DOHH2 (cell line): Measurements from ENCODE around the gene DNPEP.

ENCODE experiments used
- H3F3A ChIP-seq: fragments of 200-600 bp; sonication (generic), shearing (Covaris generic); 2 replicates; pipeline ENCODE4 v1.6.0; 2016; ENCODE audit warnings: antibody characterized with exemption, mild to moderate bottlenecking; ENCODE audit not compliant: control insufficient read depth, insufficient read depth
- H3K27ac ChIP-seq: fragments of 200-600 bp; sonication (generic); 2 replicates; pipeline ENCODE4 v1.5.1; 2014; ENCODE audit warnings: low read depth, mild to moderate bottlenecking, low read length, moderate library complexity
- H3K27me3 ChIP-seq: fragments of 200-600 bp; sonication (generic); 2 replicates; pipeline ENCODE4 v1.6.1; 2014; ENCODE audit warnings: mild to moderate bottlenecking, low read length, mixed read lengths; ENCODE audit not compliant: control insufficient read depth
- H3K36me3 ChIP-seq: fragments of 200-600 bp; sonication (generic); 2 replicates; pipeline ENCODE4 v1.6.1; 2014; ENCODE audit warnings: mild to moderate bottlenecking, low read length, moderate library complexity, mixed read lengths; ENCODE audit not compliant: control insufficient read depth
- H3K4me1 ChIP-seq: fragments of 200-600 bp; sonication (generic); 2 replicates; pipeline ENCODE4 v1.6.1; 2014; ENCODE audit warnings: mild to moderate bottlenecking, low read length, mixed read lengths; ENCODE audit not compliant: control insufficient read depth
- H3K4me2 ChIP-seq: fragments of 200-600 bp; sonication (generic); 2 replicates; pipeline ENCODE4 v1.6.0; 2014; ENCODE audit warnings: mild to moderate bottlenecking, low read length, moderate library complexity
- H3K4me3 ChIP-seq: fragments of 200-600 bp; sonication (generic); 2 replicates; pipeline ENCODE4 v1.5.1; 2014; ENCODE audit warnings: mild to moderate bottlenecking, low read length, mixed read lengths
- H3K79me2 ChIP-seq: fragments of 200-600 bp; sonication (generic); 2 replicates; pipeline ENCODE4 v1.6.1; 2014; ENCODE audit warnings: mild to moderate bottlenecking, low read length, mixed read lengths; ENCODE audit not compliant: control insufficient read depth
- H3K9me2 ChIP-seq: fragments of 200-600 bp; sonication (generic); replicated peaks from 2 replicates; pipeline ENCODE4 v1.6.1; 2014; ENCODE audit warnings: mild to moderate bottlenecking, low read length, mixed read lengths; ENCODE audit not compliant: control insufficient read depth
- H3K9me3 ChIP-seq: fragments of 200-600 bp; sonication (generic); 2 replicates; pipeline ENCODE4 v1.6.1; 2014; ENCODE audit warnings: antibody characterized with exemption, low read length, mixed read lengths; ENCODE audit not compliant: control insufficient read depth, insufficient read depth
- H4K20me1 ChIP-seq: fragments of 200-600 bp; sonication (generic); 2 replicates; pipeline ENCODE4 v1.6.0; 2014; ENCODE audit warnings: low read depth, mild to moderate bottlenecking, antibody characterized with exemption, low read length, moderate library complexity; ENCODE audit not compliant: control insufficient read depth, insufficient read depth
- CTCF ChIP-seq: fragments of 200-600 bp; sonication (generic); IDR thresholded peaks from one replicate; pipeline ENCODE4 v1.5.1; 2014; ENCODE audit warnings: antibody characterized with exemption, mild to moderate bottlenecking, low read depth, low read length; ENCODE audit not compliant: poor library complexity, severe bottlenecking
- EZH2phosphoT487 ChIP-seq: fragments of 200-600 bp; sonication (generic); IDR thresholded peaks from 2 replicates; pipeline ENCODE4 v1.6.1; 2017; ENCODE audit warnings: borderline replicate concordance, mild to moderate bottlenecking, antibody characterized with exemption, low read length, moderate library complexity, mixed read lengths

The DNPEP gene

GRCh38 chr2:219418155-219419011 is 30.7 kb upstream of the DNPEP start, which contains the start of gene DES:
Gene DES, plus strand, starts transcription at chr2:219418377. Its CDS starts 86 bp downstream, at chr2:219418463.
- Histone ChIP-seq H3K27ac (no peak within 1 kb of the TSS), H3K4me1 (no peaks in the 10 kb centered on the region), H3F3A (no peaks in the 10 kb centered on the region), H3K27me3 (peaks cover 10% of the 10 kb centered on the region), H3K79me2 (no peaks in the 10 kb centered on the region), H3K36me3 (no peaks in the 10 kb centered on the region), H3K9me3 (no peaks in the 10 kb centered on the region), H4K20me1 (no peaks in the 10 kb centered on the region), H3K9me2 (no peaks in the 10 kb centered on the region), H3K4me2 (no peak within 1 kb of the TSS), H3K4me3 (no peak within 1 kb of the TSS)
- TF ChIP-seq EZH2phosphoT487: no peak

- no peaks in the 10 kb centered on the region for H3K9me2 ChIP-seq
- TF ChIP-seq CTCF: no peak
- TF ChIP-seq EZH2phosphoT487: no peak
Measured at GRCh38 chr2:219417374-219417773, 29.7 kb upstream of the DNPEP start.

GRCh38 chr2:219416938-219417337 is 29.2 kb upstream of the DNPEP start:
- Histone ChIP-seq H3K27me3 (peaks cover 10% of the 10 kb centered on the region), H3F3A (no peaks in the 10 kb centered on the region), H3K9me3 (peaks cover 3% of the 10 kb centered on the region), H3K9me2 (no peaks in the 10 kb centered on the region), H3K4me3 (no peak overlapping the region), H4K20me1 (no peaks in the 10 kb centered on the region), H3K27ac (no peak overlapping the region), H3K4me1 (no peaks in the 10 kb centered on the region), H3K4me2 (no peak overlapping the region), H3K79me2 (no peaks in the 10 kb centered on the region), H3K36me3 (no peaks in the 10 kb centered on the region)
- TF ChIP-seq CTCF (no peak), EZH2phosphoT487 (no peak)

More at GRCh38 chr2:219417374-219417773, 29.7 kb upstream of the DNPEP start:
- Histone ChIP-seq H3K36me3 (no peaks in the 10 kb centered on the region), H3K27ac (no peak overlapping the region), H3F3A (no peaks in the 10 kb centered on the region), H3K27me3 (peaks cover 10% of the 10 kb centered on the region), H4K20me1 (no peaks in the 10 kb centered on the region), H3K4me1 (no peaks in the 10 kb centered on the region), H3K4me3 (no peak overlapping the region), H3K4me2 (no peak overlapping the region), H3K79me2 (no peaks in the 10 kb centered on the region), H3K9me3 (peaks cover 2% of the 10 kb centered on the region)

GRCh38 chr2:219416235-219416602 is 28.5 kb upstream of the DNPEP start:
- Histone ChIP-seq H3K36me3 (no peaks in the 10 kb centered on the region), H3K4me2 (no peak overlapping the region)
- no peak for TF ChIP-seq CTCF
- no peak for TF ChIP-seq EZH2phosphoT487

More at GRCh38 chr2:219416235-219416602, 28.5 kb upstream of the DNPEP start:
- Histone ChIP-seq H4K20me1 (no peaks in the 10 kb centered on the region), H3K9me3 (peaks cover 3% of the 10 kb centered on the region), H3K4me3 (no peak overlapping the region), H3K79me2 (no peaks in the 10 kb centered on the region), H3K27ac (no peak overlapping the region), H3K4me1 (no peaks in the 10 kb centered on the region), H3F3A (no peaks in the 10 kb centered on the region), H3K9me2 (no peaks in the 10 kb centered on the region), H3K27me3 (peaks cover 10% of the 10 kb centered on the region)
